ENCODE results near the gene ZDHHC22. TPM values are rescaled to one million over a fixed set of nuclear protein-coding genes. Genes with fewer than 3 reads are reported as not detected.

ZDHHC22 gene
- total and polyA plus RNA-seq, 2 experiments from 2014 or later, result 0.12 TPM; not detected in 1

DNA sequence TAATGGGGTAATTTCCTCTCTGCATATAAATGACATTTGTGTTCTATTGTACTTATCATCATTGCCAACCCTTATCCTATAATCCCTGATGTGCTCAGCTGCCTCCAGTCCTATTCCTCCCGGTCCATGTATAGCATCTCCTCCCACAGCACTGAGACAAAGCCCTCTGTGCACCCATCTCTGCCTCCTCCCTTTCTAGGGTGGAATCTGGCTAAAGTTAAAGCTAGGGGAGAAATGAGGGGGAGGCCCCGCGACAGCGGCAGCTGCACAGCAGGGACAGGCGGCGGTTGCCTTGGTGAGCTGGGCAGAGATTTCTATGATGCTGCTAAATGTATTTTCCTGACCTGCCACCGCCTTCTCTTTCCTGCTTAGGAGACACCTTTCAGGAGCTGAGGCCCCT lies 12.8 kb upstream of the ZDHHC22 start:
- Histone ChIP-seq H3K9me3 (ENCODE audit: low read depth) (no peaks in the 10 kb centered on the region), H3K27me3 (no peaks in the 10 kb centered on the region), H3K4me3 (no peak overlapping the region), H3K4me1 (ENCODE audit: low read depth) (no peaks in the 10 kb centered on the region), H3K27ac (no peak overlapping the region), H3K36me3 (no peaks in the 10 kb centered on the region)
- TF ChIP-seq, protein P1, sequence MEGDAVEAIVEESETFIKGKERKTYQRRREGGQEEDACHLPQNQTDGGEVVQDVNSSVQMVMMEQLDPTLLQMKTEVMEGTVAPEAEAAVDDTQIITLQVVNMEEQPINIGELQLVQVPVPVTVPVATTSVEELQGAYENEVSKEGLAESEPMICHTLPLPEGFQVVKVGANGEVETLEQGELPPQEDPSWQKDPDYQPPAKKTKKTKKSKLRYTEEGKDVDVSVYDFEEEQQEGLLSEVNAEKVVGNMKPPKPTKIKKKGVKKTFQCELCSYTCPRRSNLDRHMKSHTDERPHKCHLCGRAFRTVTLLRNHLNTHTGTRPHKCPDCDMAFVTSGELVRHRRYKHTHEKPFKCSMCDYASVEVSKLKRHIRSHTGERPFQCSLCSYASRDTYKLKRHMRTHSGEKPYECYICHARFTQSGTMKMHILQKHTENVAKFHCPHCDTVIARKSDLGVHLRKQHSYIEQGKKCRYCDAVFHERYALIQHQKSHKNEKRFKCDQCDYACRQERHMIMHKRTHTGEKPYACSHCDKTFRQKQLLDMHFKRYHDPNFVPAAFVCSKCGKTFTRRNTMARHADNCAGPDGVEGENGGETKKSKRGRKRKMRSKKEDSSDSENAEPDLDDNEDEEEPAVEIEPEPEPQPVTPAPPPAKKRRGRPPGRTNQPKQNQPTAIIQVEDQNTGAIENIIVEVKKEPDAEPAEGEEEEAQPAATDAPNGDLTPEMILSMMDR (IDR thresholded peaks at IDR 0.05; ENCODE audit: low read depth, low read length), result no peak
- no peak for DNase-seq (ENCODE audit: low read depth in 1 of 2, low spot score in 1 of 2)

DNA sequence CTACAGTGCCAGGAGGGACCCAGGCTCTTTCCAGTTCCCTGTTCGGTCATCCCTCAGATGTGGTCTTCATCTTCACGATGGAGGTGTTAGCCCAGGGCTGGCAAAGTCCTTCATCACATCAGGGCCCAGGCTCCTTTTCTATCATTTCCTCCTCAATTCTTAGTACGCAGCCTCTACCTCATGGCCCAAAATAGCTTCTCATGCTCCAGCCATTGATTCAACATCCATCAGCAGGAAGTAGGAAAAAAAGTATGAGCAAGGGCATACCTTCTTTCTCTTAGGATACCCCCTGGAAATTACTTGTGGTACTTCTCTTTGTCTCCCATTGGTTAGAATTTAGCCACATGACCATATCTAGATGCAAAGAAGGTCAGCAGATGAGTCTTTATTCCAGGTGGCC lies 12.2 kb upstream of the ZDHHC22 start:
- Histone ChIP-seq H3K4me1 (ENCODE audit: low read depth) (no peaks in the 10 kb centered on the region), H3K4me3 (no peak overlapping the region), H3K9me3 (ENCODE audit: low read depth) (no peaks in the 10 kb centered on the region), H3K27me3 (no peaks in the 10 kb centered on the region), H3K36me3 (no peaks in the 10 kb centered on the region), H3K27ac (no peak overlapping the region)
- no peak for DNase-seq (ENCODE audit: low read depth in 1 of 2, low spot score in 1 of 2)
- TF ChIP-seq, protein P1 (IDR thresholded peaks at IDR 0.05; ENCODE audit: low read depth, low read length), result no peak

DNA sequence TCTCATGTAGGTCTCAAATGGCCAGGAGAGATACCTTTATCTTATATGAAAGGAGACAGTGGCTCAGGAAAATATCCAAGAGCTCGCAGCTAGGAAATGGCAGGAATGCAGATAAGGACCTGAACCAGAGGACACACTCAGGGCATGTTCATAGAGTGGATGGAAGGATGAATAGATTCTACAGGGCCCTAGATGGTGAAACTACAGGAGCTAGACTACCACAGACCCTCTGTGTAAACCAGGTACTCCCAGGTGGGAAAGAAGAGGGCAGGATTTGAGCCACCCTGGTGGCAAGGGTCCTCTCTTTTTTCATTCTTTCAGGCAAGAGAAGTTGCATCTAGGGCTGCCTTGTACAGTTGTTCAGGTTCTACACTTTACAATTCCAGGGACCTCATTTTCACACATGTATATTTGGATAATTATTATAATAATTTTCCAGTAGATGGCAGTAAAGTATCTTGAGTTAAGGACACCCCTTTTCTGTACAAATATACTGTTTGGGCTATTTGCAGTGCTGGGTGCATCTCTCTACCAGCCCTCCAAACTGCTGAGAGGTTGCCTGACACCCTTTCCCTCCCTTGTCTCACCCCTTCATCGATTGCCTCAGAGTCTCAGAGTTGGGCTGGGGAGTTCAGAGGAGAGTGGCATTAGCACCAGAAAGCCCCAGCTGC lies 10.5 kb upstream of the ZDHHC22 start:
- H3K27ac ChIP-seq, result no peak overlapping the region
- H3K4me1 ChIP-seq (ENCODE audit: low read depth), result no peaks in the 10 kb centered on the region
- peak in 1 of 2 donors; percentile 52 for DNase-seq (ENCODE audit: low read depth in 1 of 2, low spot score in 1 of 2)
- H3K9me3 ChIP-seq (ENCODE audit: low read depth), result no peaks in the 10 kb centered on the region
- no peaks in the 10 kb centered on the region for H3K27me3 ChIP-seq
- no peaks in the 10 kb centered on the region for H3K36me3 ChIP-seq
- no peak overlapping the region for H3K4me3 ChIP-seq
- TF ChIP-seq, protein P1 (IDR thresholded peaks at IDR 0.05; ENCODE audit: low read depth, low read length), result no peak

DNA sequence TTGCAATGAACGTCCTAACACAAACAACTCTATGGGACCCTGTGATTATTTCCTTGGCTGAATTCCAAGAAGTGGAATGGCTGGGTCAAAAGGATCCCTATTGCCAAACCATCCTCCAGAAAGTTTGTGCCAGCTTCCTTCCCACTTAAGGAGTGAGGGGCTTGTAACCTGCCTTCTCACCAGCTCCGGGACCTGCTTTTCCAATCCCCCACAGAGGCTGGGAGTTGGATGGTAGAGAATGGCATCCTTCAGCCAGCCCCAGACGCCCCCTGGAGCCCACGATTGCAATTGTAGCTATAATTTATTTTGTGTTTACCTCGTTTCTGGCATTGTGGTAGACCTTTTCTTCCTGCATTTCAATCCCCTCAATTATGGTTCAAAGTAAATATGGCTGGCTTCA lies 9.7 kb upstream of the ZDHHC22 start:
- no peaks in the 10 kb centered on the region for H3K9me3 ChIP-seq (ENCODE audit: low read depth)
- H3K4me3 ChIP-seq, result no peak overlapping the region
- no peaks in the 10 kb centered on the region for H3K36me3 ChIP-seq
- H3K27me3 ChIP-seq, result peaks cover 7% of the 10 kb centered on the region
- no peak overlapping the region for H3K27ac ChIP-seq
- TF ChIP-seq, protein P1 (IDR thresholded peaks at IDR 0.05; ENCODE audit: low read depth, low read length), result peak; percentile 70
- no peaks in the 10 kb centered on the region for H3K4me1 ChIP-seq (ENCODE audit: low read depth)
- peak; percentile 33 to 43 for DNase-seq (ENCODE audit: low read depth in 1 of 2, low spot score in 1 of 2)

DNA sequence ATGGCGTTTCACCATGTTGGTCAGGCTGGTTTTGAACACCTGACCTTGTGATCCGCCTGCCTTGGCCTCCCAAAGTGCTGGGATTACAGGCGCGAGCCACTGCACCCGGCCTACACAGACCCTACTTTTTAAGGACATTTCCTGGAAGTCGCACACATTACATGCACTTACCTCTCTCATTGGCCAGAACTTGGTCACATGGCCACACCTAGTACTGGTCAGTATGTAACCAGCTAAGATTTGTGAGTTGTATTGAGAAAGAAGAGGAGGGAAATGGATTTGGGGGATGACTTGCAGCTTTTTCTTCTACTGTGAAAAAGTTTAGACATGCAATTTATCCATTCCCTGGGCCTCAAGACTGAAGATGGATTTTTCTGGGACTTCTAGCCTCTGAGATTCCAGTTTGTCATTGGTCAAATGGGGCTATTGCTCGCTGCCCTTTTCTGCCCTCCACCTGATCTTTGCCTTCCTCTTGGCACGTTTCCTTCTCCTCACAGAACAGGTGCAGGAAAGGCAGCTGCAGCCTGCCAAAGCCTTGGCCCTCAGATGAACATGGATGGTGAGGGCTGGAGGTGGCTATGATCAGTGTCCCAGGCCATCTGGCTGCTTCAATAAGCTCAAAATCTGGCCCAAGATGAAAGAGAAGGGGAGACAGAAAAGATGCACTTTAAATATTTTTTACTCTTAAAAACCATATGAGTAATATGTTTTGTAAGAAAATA lies 7.1 kb upstream of the ZDHHC22 start:
- Histone ChIP-seq H3K9me3 (ENCODE audit: low read depth) (no peaks in the 10 kb centered on the region), H3K4me3 (no peak overlapping the region), H3K36me3 (no peaks in the 10 kb centered on the region), H3K4me1 (ENCODE audit: low read depth) (no peaks in the 10 kb centered on the region), H3K27me3 (peaks cover 33% of the 10 kb centered on the region), H3K27ac (no peak overlapping the region)
- no peak for DNase-seq (ENCODE audit: low read depth in 1 of 2, low spot score in 1 of 2)
- TF ChIP-seq, protein P1 (IDR thresholded peaks at IDR 0.05; ENCODE audit: low read depth, low read length), result no peak

Measured in cardiac muscle cell (in vitro differentiated cells and primary cell).